Activated T-helper 2 cell treated with anti-CD3 and anti-CD28 coated beads, Interferon-gamma antibody, Interleukin-2, Interleukin-4, amounts not matched to agents 10 μg/mL and 5 μg/mL and 100 μg/mL, durations not matched to agents 14 hours and 24 hours and 36 hours (primary cell): ENCODE measurements around the gene NDUFS2. TPM values are rescaled to one million over a fixed set of nuclear protein-coding genes. Genes with fewer than 3 reads are reported as not detected.

Experiments used
- DNase-seq: peaks from one replicate; pipeline ENCODE4 v3.0.0; 2021; ENCODE audit warnings: low spot score
- H3K27ac Mint-ChIP-seq: one replicate; pipeline ENCODE4 v1.8.0; 2021; ENCODE audit warnings: mixed read lengths
- H3K27me3 Mint-ChIP-seq: one replicate; pipeline ENCODE4 v1.8.0; 2021; ENCODE audit warnings: low read depth, mixed read lengths
- H3K36me3 Mint-ChIP-seq: one replicate; pipeline ENCODE4 v1.8.0; 2021; ENCODE audit warnings: low read depth, mixed read lengths
- H3K4me1 Mint-ChIP-seq: one replicate; pipeline ENCODE4 v1.8.0; 2021; ENCODE audit warnings: low read depth, mixed read lengths
- H3K4me3 Mint-ChIP-seq: one replicate; pipeline ENCODE4 v1.8.0; 2021; ENCODE audit warnings: low read depth, mild to moderate bottlenecking, moderate library complexity, mixed read lengths
- H3K9me3 Mint-ChIP-seq: one replicate; pipeline ENCODE4 v1.8.0; 2021; ENCODE audit warnings: mixed read lengths
- intact Hi-C: fragments of 100-400 bp; cut with micrococcal nuclease; formaldehyde crosslinking; loops from one replicate; pipeline ENCODE4 v1.15.1; 2023
- total RNA-seq: library from RNA; stranded (reverse); gene quantifications from 2 replicates; pipeline ENCODE4 v1.2.3, GENCODE V29; 2022

The NDUFS2 gene
- total RNA-seq, 1 donor from 2014 or later, result 79.0 TPM

- Mint-ChIP-seq H3K27me3 (no peaks in the 10 kb centered on the region), H3K36me3 (peaks cover 61% of the 10 kb centered on the region), H3K27ac (peak overlapping the region; percentile 21), H3K4me1 (peaks cover 48% of the 10 kb centered on the region), H3K9me3 (no peaks in the 10 kb centered on the region), H3K4me3 (no peak overlapping the region)
- no peak for DNase-seq
- intact Hi-C loops, result no loop called here
These were observed 38.4 kb upstream of the NDUFS2 start for GRCh38 chr1:161163793-161164192.

- no peaks in the 10 kb centered on the region for H3K9me3 Mint-ChIP-seq
- H3K4me1 Mint-ChIP-seq, result peaks cover 41% of the 10 kb centered on the region
- peak overlapping the region; percentile 92 for H3K4me3 Mint-ChIP-seq
- no peak for DNase-seq
- H3K27ac Mint-ChIP-seq, result peak overlapping the region; percentile 96
- no peaks in the 10 kb centered on the region for H3K27me3 Mint-ChIP-seq
- intact Hi-C loops, result loop anchor here (5.0 kb wide), 2 partner anchors 37 to 48 kb away; partner anchors contain the start of genes NDUFS2, NIT1 and PFDN2
- peaks cover 60% of the 10 kb centered on the region for H3K36me3 Mint-ChIP-seq
These were observed 37.1 kb upstream of the NDUFS2 start for GRCh38 chr1:161164901-161165610.

GRCh38 chr1:161165742-161166668, 36.2 kb upstream of the NDUFS2 start, which contains the start of gene PPOX:
Gene PPOX, plus strand, starts transcription at chr1:161166426. Its CDS starts 422 bp downstream, at chr1:161166848.
- Mint-ChIP-seq H3K27me3 (no peaks in the 10 kb centered on the region), H3K4me1 (peaks cover 36% of the 10 kb centered on the region), H3K4me3 (peak within 1 kb of the TSS; percentile 92), H3K9me3 (no peaks in the 10 kb centered on the region), H3K36me3 (peaks cover 61% of the 10 kb centered on the region), H3K27ac (peak within 1 kb of the TSS; percentile 96)
- DNase-seq, result peak; percentile 95
- intact Hi-C loops, result loop anchor here (1.0 to 5.0 kb wide), 4 partner anchors 11 to 49 kb away; partner anchors contain the start of genes B4GALT3, DEDD, NDUFS2 and NIT1

- Mint-ChIP-seq H3K9me3 (no peaks in the 10 kb centered on the region), H3K4me1 (peaks cover 29% of the 10 kb centered on the region), H3K27ac (peak overlapping the region; percentile 96), H3K27me3 (no peaks in the 10 kb centered on the region), H3K36me3 (peaks cover 61% of the 10 kb centered on the region), H3K4me3 (peak overlapping the region; percentile 92)
- intact Hi-C loops, result loop anchor here (1.0 to 5.0 kb wide), 4 partner anchors 10 to 50 kb away; partner anchors contain the start of genes B4GALT3, DEDD, NDUFS2 and NIT1
- no peak for DNase-seq
These were observed 35.3 kb upstream of the NDUFS2 start for GRCh38 chr1:161166669-161167548.

- H3K36me3 Mint-ChIP-seq, result peaks cover 61% of the 10 kb centered on the region
- peak overlapping the region; percentile 66 for H3K4me3 Mint-ChIP-seq
- no peak overlapping the region for H3K27ac Mint-ChIP-seq
- intact Hi-C loops, result loop anchor here (5.0 kb wide), 2 partner anchors 33 to 52 kb away; partner anchors contain the start of genes NDUFS2, NIT1 and PFDN2
- no peak for DNase-seq
- H3K4me1 Mint-ChIP-seq, result peaks cover 29% of the 10 kb centered on the region
- H3K9me3 Mint-ChIP-seq, result no peaks in the 10 kb centered on the region
- no peaks in the 10 kb centered on the region for H3K27me3 Mint-ChIP-seq
These were observed 33.3 kb upstream of the NDUFS2 start for GRCh38 chr1:161168906-161169305.

GRCh38 chr1:161171191-161171590, 31.0 kb upstream of the NDUFS2 start:
- Mint-ChIP-seq H3K36me3 (peaks cover 70% of the 10 kb centered on the region), H3K27ac (no peak overlapping the region), H3K27me3 (no peaks in the 10 kb centered on the region), H3K4me3 (no peak overlapping the region), H3K4me1 (peaks cover 31% of the 10 kb centered on the region), H3K9me3 (no peaks in the 10 kb centered on the region)
- DNase-seq, result no peak
- intact Hi-C loops, result no loop called here

- intact Hi-C loops, result no loop called here
- peaks cover 34% of the 10 kb centered on the region for H3K4me1 Mint-ChIP-seq
- H3K9me3 Mint-ChIP-seq, result no peaks in the 10 kb centered on the region
- no peak overlapping the region for H3K27ac Mint-ChIP-seq
- no peak for DNase-seq
- H3K4me3 Mint-ChIP-seq, result no peak overlapping the region
- H3K36me3 Mint-ChIP-seq, result peaks cover 75% of the 10 kb centered on the region
- no peaks in the 10 kb centered on the region for H3K27me3 Mint-ChIP-seq
These were observed 30.5 kb upstream of the NDUFS2 start for GRCh38 chr1:161171696-161172095.

GRCh38 chr1:161172349-161172748, 29.8 kb upstream of the NDUFS2 start:
- H3K4me1 Mint-ChIP-seq, result peaks cover 28% of the 10 kb centered on the region
- H3K27me3 Mint-ChIP-seq, result no peaks in the 10 kb centered on the region
- H3K36me3 Mint-ChIP-seq, result peaks cover 77% of the 10 kb centered on the region
- intact Hi-C loops, result no loop called here
- no peaks in the 10 kb centered on the region for H3K9me3 Mint-ChIP-seq
- H3K27ac Mint-ChIP-seq, result no peak overlapping the region
- DNase-seq, result no peak
- no peak overlapping the region for H3K4me3 Mint-ChIP-seq

GRCh38 chr1:161172776-161173376, 29.3 kb upstream of the NDUFS2 start:
- Mint-ChIP-seq H3K36me3 (peaks cover 77% of the 10 kb centered on the region), H3K27me3 (no peaks in the 10 kb centered on the region), H3K9me3 (no peaks in the 10 kb centered on the region), H3K4me3 (no peak overlapping the region), H3K4me1 (peaks cover 32% of the 10 kb centered on the region), H3K27ac (no peak overlapping the region)
- intact Hi-C loops, result no loop called here
- no peak for DNase-seq

GRCh38 chr1:161173711-161174110, 28.5 kb upstream of the NDUFS2 start:
- Mint-ChIP-seq H3K27me3 (no peaks in the 10 kb centered on the region), H3K36me3 (peaks cover 71% of the 10 kb centered on the region), H3K9me3 (no peaks in the 10 kb centered on the region), H3K4me3 (no peak overlapping the region), H3K4me1 (peaks cover 32% of the 10 kb centered on the region), H3K27ac (no peak overlapping the region)
- intact Hi-C loops, result no loop called here
- DNase-seq, result no peak

GRCh38 chr1:161174911-161175310, 27.3 kb upstream of the NDUFS2 start:
- intact Hi-C loops, result no loop called here
- Mint-ChIP-seq H3K36me3 (peaks cover 64% of the 10 kb centered on the region), H3K4me3 (peak overlapping the region; percentile 19), H3K27ac (no peak overlapping the region), H3K27me3 (no peaks in the 10 kb centered on the region), H3K4me1 (peaks cover 32% of the 10 kb centered on the region), H3K9me3 (no peaks in the 10 kb centered on the region)
- no peak for DNase-seq
